SK-N-SH treated with all-trans-retinoic acid at 6 μM for 48 hours (cell line): ENCODE data around the gene COL26A1.

ENCODE experiments used
- ATAC-seq: fragments of 200-7000 bp; cut with Tn5 transposase; 3 replicates; pipeline ENCODE4 v1.9.1; 2020; ENCODE audit warnings: mild to moderate bottlenecking, moderate library complexity
- ARNTL ChIP-seq: fragments of 450-650 bp; formaldehyde crosslinking; IDR thresholded peaks from 2 replicates; pipeline ENCODE4 v1.5.0; 2020; ENCODE audit warnings: low read depth, mild to moderate bottlenecking, moderate library complexity, borderline replicate concordance
- BACH2 ChIP-seq: fragments of 250-450 bp; sonication (Bioruptor Pico); IDR thresholded peaks from 2 replicates; pipeline ENCODE4 v1.9.0; 2021; ENCODE audit warnings: mild to moderate bottlenecking, borderline replicate concordance
- CSDC2 ChIP-seq: fragments of 250-450 bp; sonication (Bioruptor Pico); IDR thresholded peaks from 2 replicates; pipeline ENCODE4 v1.5.0; 2020; ENCODE audit warnings: mild to moderate bottlenecking, moderate library complexity
- ESRRG ChIP-seq: fragments of 250-450 bp; sonication (Bioruptor Pico); IDR thresholded peaks from 2 replicates; pipeline ENCODE4 v1.6.1; 2021; ENCODE audit warnings: mild to moderate bottlenecking
- GLIS3 ChIP-seq: fragments of 250-450 bp; sonication (Bioruptor Pico); IDR thresholded peaks from 2 replicates; pipeline ENCODE4 v1.5.0; 2020; ENCODE audit warnings: mild to moderate bottlenecking, moderate library complexity
- OSR1 ChIP-seq: fragments of 250-450 bp; sonication (Bioruptor Pico); IDR thresholded peaks from 2 replicates; pipeline ENCODE4 v1.8.0; 2022; ENCODE audit warnings: moderate library complexity, mild to moderate bottlenecking, inconsistent platforms
- PPARA ChIP-seq: fragments of 250-450 bp; sonication (Bioruptor Pico); IDR thresholded peaks from 2 replicates; pipeline ENCODE4 v1.5.0; 2020; ENCODE audit warnings: mild to moderate bottlenecking, borderline replicate concordance
- RARB ChIP-seq: fragments of 250-450 bp; sonication (Bioruptor Pico); IDR thresholded peaks from 2 replicates; pipeline ENCODE4 v1.8.0; 2021; ENCODE audit warnings: mild to moderate bottlenecking, moderate library complexity
- SNAI2 ChIP-seq: fragments of 250-450 bp; sonication (Bioruptor Pico); IDR thresholded peaks from 2 replicates; pipeline ENCODE4 v1.5.0; 2020; ENCODE audit warnings: mild to moderate bottlenecking, moderate library complexity
- TCF4 ChIP-seq: fragments of 250-450 bp; sonication (Bioruptor Pico); IDR thresholded peaks from 2 replicates; pipeline ENCODE4 v1.8.0; 2021; ENCODE audit warnings: mild to moderate bottlenecking, moderate library complexity, borderline replicate concordance
- ZC3H10 ChIP-seq: fragments of 250-450 bp; sonication (Bioruptor Pico); IDR thresholded peaks from 2 replicates; pipeline ENCODE4 v1.5.1; 2021; ENCODE audit warnings: mild to moderate bottlenecking, moderate library complexity
- ZFP3 ChIP-seq: fragments of 250-450 bp; sonication (Bioruptor Pico); IDR thresholded peaks from 2 replicates; pipeline ENCODE4 v1.5.0; 2020; ENCODE audit warnings: mild to moderate bottlenecking, moderate library complexity
- ZFP30 ChIP-seq: fragments of 450-650 bp; formaldehyde crosslinking; IDR thresholded peaks from 2 replicates; pipeline ENCODE4 v1.5.0; 2022; ENCODE audit warnings: mild to moderate bottlenecking, moderate library complexity
- ZNF565 ChIP-seq: fragments of 450-650 bp; formaldehyde crosslinking; conservative IDR thresholded peaks from 2 replicates; pipeline ENCODE4 v1.5.0; 2020; ENCODE audit warnings: low read depth, mild to moderate bottlenecking, moderate library complexity
- ZNF70 ChIP-seq: fragments of 450-650 bp; formaldehyde crosslinking; IDR thresholded peaks from 2 replicates; pipeline ENCODE4 v1.5.0; 2020; ENCODE audit warnings: mild to moderate bottlenecking, moderate library complexity
- ZNF8 ChIP-seq: fragments of 450-650 bp; formaldehyde crosslinking; IDR thresholded peaks from 2 replicates; pipeline ENCODE4 v1.5.0; 2020; ENCODE audit warnings: mild to moderate bottlenecking, moderate library complexity
- TF ChIP-seq, protein P1 (sequence below): fragments of 250-450 bp; sonication (Bioruptor Pico); IDR thresholded peaks from 2 replicates; pipeline ENCODE4 v1.8.0; 2021; ENCODE audit warnings: low read depth, mild to moderate bottlenecking, moderate library complexity, borderline replicate concordance
- TF ChIP-seq, protein P2 (sequence below): fragments of 250-450 bp; sonication (Bioruptor Pico); IDR thresholded peaks from 2 replicates; pipeline ENCODE4 v1.5.1; 2021; ENCODE audit warnings: mild to moderate bottlenecking, moderate library complexity
- TF ChIP-seq, protein P3 (sequence below): fragments of 250-450 bp; sonication (Bioruptor Pico); IDR thresholded peaks from 2 replicates; pipeline ENCODE4 v1.8.0; 2020; ENCODE audit warnings: mild to moderate bottlenecking, moderate library complexity, borderline replicate concordance

COL26A1 gene

DNA sequence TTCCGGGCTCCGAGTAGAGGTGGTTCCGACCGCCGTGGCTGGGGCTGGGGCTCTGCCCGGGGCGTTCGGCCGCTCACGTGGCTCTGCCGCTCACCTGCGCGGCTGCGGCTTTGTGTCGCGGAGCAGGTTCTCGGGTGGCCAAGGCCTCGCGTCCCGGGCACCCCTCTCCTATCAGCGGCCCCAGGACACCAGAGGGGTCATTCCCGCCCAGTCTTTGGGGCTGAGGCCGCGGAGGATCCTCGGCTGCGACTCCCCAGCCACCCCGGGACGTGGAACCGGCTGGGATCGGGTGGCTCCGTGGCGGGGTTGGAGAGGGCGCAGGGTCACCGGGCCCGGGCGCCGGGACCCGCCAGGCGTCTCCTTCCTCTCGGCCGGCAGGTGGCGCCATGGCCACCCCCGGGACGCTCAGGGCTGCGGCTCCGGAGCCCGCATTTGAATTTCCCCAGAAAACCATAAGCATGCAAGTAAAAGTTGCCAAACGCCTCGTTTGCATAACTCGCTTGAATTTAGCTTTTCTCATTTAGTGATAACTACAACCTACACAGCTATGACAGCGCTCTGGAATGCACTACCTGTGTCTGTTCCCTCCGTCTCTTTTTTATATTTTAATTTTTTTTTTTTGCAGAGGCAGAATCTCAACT lies 1.2 kb downstream of the COL26A1 start:
- ATAC-seq = peak; percentile 98
- TF ChIP-seq ZNF70 (CRISPR knock-in tag) (0 out of 2 replicates have a peak, but pooled peaks have one; percentile 18), ZC3H10 (CRISPR knock-in tag) (no peak)

DNA sequence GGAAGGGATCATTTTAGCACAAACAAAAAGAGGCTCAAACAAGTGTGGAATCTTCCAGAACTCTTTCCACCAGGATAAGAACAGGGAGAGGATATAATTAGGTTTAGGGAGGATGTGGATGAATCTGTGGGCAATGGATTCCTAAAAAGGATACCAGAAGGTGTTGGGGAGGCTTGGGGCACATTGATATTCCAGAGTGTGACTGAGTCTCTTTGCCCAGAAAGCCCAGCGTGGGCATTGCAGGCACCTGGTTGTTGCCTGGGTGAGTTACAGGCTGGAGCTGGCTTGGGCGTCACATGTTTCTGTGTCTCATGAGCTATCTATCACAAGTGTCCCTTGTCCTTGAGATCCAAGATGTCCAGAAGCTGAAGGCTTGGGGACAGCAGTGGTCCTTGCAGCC lies 3.3 kb downstream of the COL26A1 start:
- ATAC-seq = no peak
- TF ChIP-seq SNAI2 (CRISPR knock-in tag) = no peak
- TF ChIP-seq ZFP30 (CRISPR knock-in tag) = no peak
- no peak for TF ChIP-seq TCF4 (CRISPR knock-in tag)
- TF ChIP-seq, protein P1, sequence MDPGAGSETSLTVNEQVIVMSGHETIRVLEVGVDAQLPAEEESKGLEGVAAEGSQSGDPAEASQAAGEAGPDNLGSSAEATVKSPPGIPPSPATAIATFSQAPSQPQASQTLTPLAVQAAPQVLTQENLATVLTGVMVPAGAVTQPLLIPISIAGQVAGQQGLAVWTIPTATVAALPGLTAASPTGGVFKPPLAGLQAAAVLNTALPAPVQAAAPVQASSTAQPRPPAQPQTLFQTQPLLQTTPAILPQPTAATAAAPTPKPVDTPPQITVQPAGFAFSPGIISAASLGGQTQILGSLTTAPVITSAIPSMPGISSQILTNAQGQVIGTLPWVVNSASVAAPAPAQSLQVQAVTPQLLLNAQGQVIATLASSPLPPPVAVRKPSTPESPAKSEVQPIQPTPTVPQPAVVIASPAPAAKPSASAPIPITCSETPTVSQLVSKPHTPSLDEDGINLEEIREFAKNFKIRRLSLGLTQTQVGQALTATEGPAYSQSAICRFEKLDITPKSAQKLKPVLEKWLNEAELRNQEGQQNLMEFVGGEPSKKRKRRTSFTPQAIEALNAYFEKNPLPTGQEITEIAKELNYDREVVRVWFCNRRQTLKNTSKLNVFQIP (CRISPR knock-in tag) = no peak
- TF ChIP-seq, protein P2, sequence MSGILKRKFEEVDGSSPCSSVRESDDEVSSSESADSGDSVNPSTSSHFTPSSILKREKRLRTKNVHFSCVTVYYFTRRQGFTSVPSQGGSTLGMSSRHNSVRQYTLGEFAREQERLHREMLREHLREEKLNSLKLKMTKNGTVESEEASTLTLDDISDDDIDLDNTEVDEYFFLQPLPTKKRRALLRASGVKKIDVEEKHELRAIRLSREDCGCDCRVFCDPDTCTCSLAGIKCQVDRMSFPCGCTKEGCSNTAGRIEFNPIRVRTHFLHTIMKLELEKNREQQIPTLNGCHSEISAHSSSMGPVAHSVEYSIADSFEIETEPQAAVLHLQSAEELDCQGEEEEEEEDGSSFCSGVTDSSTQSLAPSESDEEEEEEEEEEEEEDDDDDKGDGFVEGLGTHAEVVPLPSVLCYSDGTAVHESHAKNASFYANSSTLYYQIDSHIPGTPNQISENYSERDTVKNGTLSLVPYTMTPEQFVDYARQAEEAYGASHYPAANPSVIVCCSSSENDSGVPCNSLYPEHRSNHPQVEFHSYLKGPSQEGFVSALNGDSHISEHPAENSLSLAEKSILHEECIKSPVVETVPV (CRISPR knock-in tag) = no peak
- TF ChIP-seq, protein P3, sequence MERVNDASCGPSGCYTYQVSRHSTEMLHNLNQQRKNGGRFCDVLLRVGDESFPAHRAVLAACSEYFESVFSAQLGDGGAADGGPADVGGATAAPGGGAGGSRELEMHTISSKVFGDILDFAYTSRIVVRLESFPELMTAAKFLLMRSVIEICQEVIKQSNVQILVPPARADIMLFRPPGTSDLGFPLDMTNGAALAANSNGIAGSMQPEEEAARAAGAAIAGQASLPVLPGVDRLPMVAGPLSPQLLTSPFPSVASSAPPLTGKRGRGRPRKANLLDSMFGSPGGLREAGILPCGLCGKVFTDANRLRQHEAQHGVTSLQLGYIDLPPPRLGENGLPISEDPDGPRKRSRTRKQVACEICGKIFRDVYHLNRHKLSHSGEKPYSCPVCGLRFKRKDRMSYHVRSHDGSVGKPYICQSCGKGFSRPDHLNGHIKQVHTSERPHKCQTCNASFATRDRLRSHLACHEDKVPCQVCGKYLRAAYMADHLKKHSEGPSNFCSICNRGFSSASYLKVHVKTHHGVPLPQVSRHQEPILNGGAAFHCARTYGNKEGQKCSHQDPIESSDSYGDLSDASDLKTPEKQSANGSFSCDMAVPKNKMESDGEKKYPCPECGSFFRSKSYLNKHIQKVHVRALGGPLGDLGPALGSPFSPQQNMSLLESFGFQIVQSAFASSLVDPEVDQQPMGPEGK (CRISPR knock-in tag) = no peak
- no peak for TF ChIP-seq ZNF8 (CRISPR knock-in tag)
- no peak for TF ChIP-seq ZC3H10 (CRISPR knock-in tag)

DNA sequence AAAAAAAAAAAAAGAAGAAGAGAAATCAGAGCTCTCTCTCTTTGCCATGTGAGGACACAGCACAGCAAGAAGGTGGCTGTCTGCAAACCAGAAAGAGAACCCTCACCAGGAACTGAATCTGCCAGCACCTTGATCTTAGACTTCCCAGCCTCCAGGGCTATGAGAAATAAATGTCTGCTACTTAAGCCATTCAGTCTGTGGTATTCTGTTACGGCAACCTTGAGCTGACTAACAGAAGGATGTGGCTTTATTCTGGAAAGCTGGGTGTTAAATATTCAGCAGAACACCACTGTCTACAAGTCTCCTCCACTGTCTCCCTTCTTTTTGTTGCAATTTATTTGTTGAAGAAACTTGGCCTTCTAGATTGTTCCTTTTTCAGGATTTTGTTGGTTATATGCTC lies 5.0 kb downstream of the COL26A1 start:
- TF ChIP-seq RARB (CRISPR knock-in tag) (no peak), BACH2 (CRISPR knock-in tag) (no peak), PPARA (CRISPR knock-in tag) (no peak), ESRRG (CRISPR knock-in tag) (no peak), ZNF8 (CRISPR knock-in tag) (no peak), OSR1 (no peak), ZFP3 (no peak), ZNF565 (CRISPR knock-in tag) (no peak), CSDC2 (CRISPR knock-in tag) (no peak)
- TF ChIP-seq, protein P2 (CRISPR knock-in tag) = no peak
- TF ChIP-seq, protein P3 (CRISPR knock-in tag) = no peak
- no peak for ATAC-seq

DNA sequence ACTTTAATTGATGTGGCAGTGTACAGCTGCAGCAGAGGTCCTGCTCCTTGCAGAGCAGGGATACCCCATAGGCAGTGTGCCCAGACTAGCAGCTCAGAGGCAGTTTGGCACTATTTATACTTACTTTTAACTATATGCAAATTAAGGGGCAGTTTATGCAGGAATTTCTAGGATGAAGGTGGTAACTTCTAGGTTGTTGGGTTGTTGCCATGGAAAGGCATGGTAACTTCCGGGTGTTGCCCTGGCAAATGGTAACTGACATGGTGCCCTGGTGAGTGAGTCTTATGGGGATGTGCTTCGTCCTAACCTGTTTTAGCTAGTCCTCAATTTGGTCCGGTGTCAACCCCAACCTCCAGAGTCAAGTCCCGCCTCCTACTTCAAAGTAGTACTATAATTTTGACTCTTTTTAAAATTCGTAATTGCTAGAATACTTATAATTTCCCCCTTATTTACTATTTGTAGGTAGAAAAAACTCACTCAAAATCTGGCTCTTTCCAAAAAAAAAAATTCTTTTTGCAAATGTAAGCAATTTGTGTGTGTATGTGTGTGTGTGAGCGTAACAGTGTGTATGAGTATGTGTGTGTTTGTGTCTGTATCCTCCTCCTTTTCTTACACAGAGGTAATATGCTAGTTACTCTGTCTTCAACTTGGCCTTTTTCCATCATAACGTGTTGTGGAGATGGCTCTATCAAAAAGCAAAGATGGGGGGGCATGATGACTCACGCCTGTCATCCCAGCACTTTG lies 5.9 kb downstream of the COL26A1 start:
- TF ChIP-seq, protein P3 (CRISPR knock-in tag) = no peak
- TF ChIP-seq GLIS3 (CRISPR knock-in tag) (no peak), ARNTL (CRISPR knock-in tag) (no peak), ESRRG (CRISPR knock-in tag) (no peak)
- ATAC-seq = no peak
